LNCAP (cell line): ENCODE data around the gene SET.

Experiments used
- CTCF ChIP-seq: fragments of 450-650 bp; IDR thresholded peaks from 2 replicates; pipeline ENCODE4 v1.5.1; 2017; ENCODE audit warnings: mild to moderate bottlenecking

Gene SET

GRCh38 chr9:128688501-128689292 is at the start of gene SET:
Gene SET, plus strand, starts transcription at chr9:128689222. Its CDS starts 361 bp downstream, at chr9:128689583.
- TF ChIP-seq CTCF = no peak

GRCh38 chr9:128640603-128641002 is 48.4 kb upstream of the SET start:
- no peak for TF ChIP-seq CTCF

- no peak for TF ChIP-seq CTCF
Measured at GRCh38 chr9:128642675-128643245, 46.3 kb upstream of the SET start.

GRCh38 chr9:128643519-128644300 is 45.3 kb upstream of the SET start:
- TF ChIP-seq CTCF = no peak

- TF ChIP-seq CTCF = no peak
Measured at GRCh38 chr9:128651798-128652197, 37.2 kb upstream of the SET start.

- no peak for TF ChIP-seq CTCF
Measured at GRCh38 chr9:128653908-128654307, 35.1 kb upstream of the SET start.

- no peak for TF ChIP-seq CTCF
Measured at GRCh38 chr9:128654481-128654880, 34.5 kb upstream of the SET start.
